ENCODE data around the gene LCLAT1. TPM values are rescaled to one million over a fixed set of nuclear protein-coding genes. Genes with fewer than 3 reads are reported as not detected.

The LCLAT1 gene
- total and polyA plus RNA-seq, 2 of the 4 experiments (the other 2 are of a cell fraction): 7.5 to 11.5 TPM

GRCh38 chr2:30428348-30428662 is 18.7 kb upstream of the LCLAT1 start:
- H3K36me3 ChIP-seq (ENCODE audit: control insufficient read depth, insufficient read depth, low read length): no peaks in the 10 kb centered on the region
- no peak overlapping the region; the same call in 1 of the 2 replicates for H3K4me2 ChIP-seq (ENCODE audit: low read depth, low read length)
- in situ Hi-C loops (cut with MboI; ENCODE audit: low sequenced_read_pairs) (no loop called here), intact Hi-C loops (cut with micrococcal nuclease) (no loop called here), dilution Hi-C loops (cut with HindIII; ENCODE audit: low sequenced_read_pairs, unreplicated experiment) (no loop called here)
- ChIA-PET POLR2A (ENCODE audit: unreplicated experiment) (interaction anchor here (0.6 kb wide), 2 partner anchors 958 to 1939 kb away, joined by 3 to 8 read pairs; no protein-coding TSS in a partner anchor), CTCF (interaction anchor here (0.6 kb wide), 1 partner anchor 1546 kb away, joined by 3 read pairs; no protein-coding TSS in a partner anchor)
- no peak overlapping the region for H2BK20ac ChIP-seq (ENCODE audit: low read depth, low read length)
- H2AK5ac ChIP-seq (ENCODE audit: low read depth, low read length): no peak overlapping the region
- H2BK15ac ChIP-seq (ENCODE audit: low read depth, low read length): no peak overlapping the region
- H3K23ac ChIP-seq (ENCODE audit: low read depth, low read length): no peak overlapping the region
- no peaks in the 10 kb centered on the region; the same call in 1 of the 2 replicates for H3K9me1 ChIP-seq (ENCODE audit: insufficient read depth, low read length)
- TF ChIP-seq CEBPB (IDR thresholded peaks at IDR 0.05; ENCODE audit: low read depth, low read length): peak; percentile 51
- TF ChIP-seq SMC3 (IDR thresholded peaks at IDR 0.05; ENCODE audit: low read depth, low read length): no peak
- no TSS peak for BruUV-seq (replicated peaks)
- peaks cover 5% of the 10 kb centered on the region for H3K4me1 ChIP-seq (ENCODE audit: control insufficient read depth, insufficient read depth, low read length)
- DNase-seq (no peak), ATAC-seq (ENCODE audit: low read depth) (no peak; the same call in 1 of the 2 replicates)
- peak overlapping the region; percentile 6; the same call in 1 of the 2 replicates for H4K5ac ChIP-seq (ENCODE audit: low read depth, low read length)
- no peaks in the 10 kb centered on the region for H3K9me3 ChIP-seq (ENCODE audit: control insufficient read depth, insufficient read depth, low read length)
- no CpG with 5 or more reads among the region's 2 CpGs for WGBS, 2 experiments (ENCODE audit: extremely low coverage in 2 of 2, insufficient read length in 1 of 2)
- no peak overlapping the region for H2AFZ ChIP-seq (replicated peaks; ENCODE audit: low read length, poor library complexity)
- H3K14ac ChIP-seq (replicated peaks; ENCODE audit: low read depth, low read length): no peak overlapping the region; the same call in 1 of the 2 replicates
- no peaks in the 10 kb centered on the region for H3K27me3 ChIP-seq (ENCODE audit: control insufficient read depth, insufficient read depth, low read length)
- no peak overlapping the region for H3K4me3 ChIP-seq (ENCODE audit: insufficient read depth, low read depth, low read length)
- H2AK9ac ChIP-seq (replicated peaks; ENCODE audit: low read depth, low read length, poor library complexity): no peak overlapping the region
- H4K8ac ChIP-seq (ENCODE audit: low read depth in 2 of 2, low read length in 2 of 2): peak overlapping the region in 1 of 2 experiments; percentile 24; a peak in 2 of 4 replicates
- no peak overlapping the region for H3K9ac ChIP-seq (ENCODE audit: low read depth, low read length)
- H3K4ac ChIP-seq (ENCODE audit: low read depth, low read length): no peak overlapping the region
- H2BK120ac ChIP-seq (ENCODE audit: low read depth, low read length): no peak overlapping the region; the same call in 1 of the 2 replicates
- H3K18ac ChIP-seq (ENCODE audit: low read depth, low read length): no peak overlapping the region
- no peak overlapping the region for H4K91ac ChIP-seq (ENCODE audit: insufficient read depth, low read depth, low read length)
- H3K27ac ChIP-seq (ENCODE audit: insufficient read depth, low read length): no peak overlapping the region
- H3K79me1 ChIP-seq (ENCODE audit: low read depth in 1 of 2, low read length in 2 of 2): no peaks in the 10 kb centered on the region
- H3K56ac ChIP-seq (ENCODE audit: extremely low read depth, insufficient read depth, low read length): no peak overlapping the region
- H2BK5ac ChIP-seq (ENCODE audit: low read depth, low read length, poor library complexity, severe bottlenecking): no peak overlapping the region
- H4K20me1 ChIP-seq (ENCODE audit: insufficient read depth, low read length): no peaks in the 10 kb centered on the region
